CD14-positive monocyte (primary cell): ENCODE data around the gene NRXN3. TPM values are rescaled to one million over a fixed set of nuclear protein-coding genes. Genes with fewer than 3 reads are reported as not detected.

Experiments
- DNase-seq, 3 donors: peaks; one replicate each; pipeline ENCODE4 v3.0.0-alpha.2; 2011 to 2022
- H2AFZ ChIP-seq: 2 replicates; pipeline ENCODE4 v1.6.0; 2012; ENCODE audit warnings: mild to moderate bottlenecking, low read depth, low read length, inconsistent platforms; ENCODE audit not compliant: insufficient read depth, poor library complexity, severe bottlenecking
- H3K27ac ChIP-seq, 2 donors: 1 replicate in 1 of 2; 2 replicates in 1 of 2; pipeline ENCODE4 v1.5.1; 2012 to 2013; ENCODE audit warnings: low read length in 2 of 2, control low read depth in 1 of 2, inconsistent platforms in 1 of 2, low read depth in 1 of 2, mild to moderate bottlenecking in 1 of 2
- H3K27me3 ChIP-seq, 2 donors: one replicate each; pipeline versions ENCODE4 v1.6.0 to v1.6.1; 2011 to 2013; ENCODE audit warnings: low read length in 2 of 2; ENCODE audit not compliant: control insufficient read depth in 2 of 2, insufficient read depth in 2 of 2
- H3K36me3 ChIP-seq, 2 donors: replicated peaks in 1 of 2; 1 replicate in 1 of 2; 2 replicates in 1 of 2; pipeline versions ENCODE4 v1.5.1 to v1.6.1; 2012 to 2013; ENCODE audit warnings: low read length in 2 of 2, control low read depth in 1 of 2, inconsistent platforms in 1 of 2, mild to moderate bottlenecking in 1 of 2; ENCODE audit not compliant: insufficient read depth in 2 of 2, control insufficient read depth in 1 of 2
- H3K4me1 ChIP-seq, 2 donors: 1 replicate in 1 of 2; 2 replicates in 1 of 2; pipeline versions ENCODE4 v1.5.1 to v1.6.1; 2012 to 2013; ENCODE audit warnings: low read length in 2 of 2, control low read depth in 1 of 2, inconsistent platforms in 1 of 2, mild to moderate bottlenecking in 1 of 2, moderate library complexity in 1 of 2; ENCODE audit not compliant: insufficient read depth in 2 of 2, control insufficient read depth in 1 of 2
- H3K4me2 ChIP-seq: replicated peaks from 2 replicates; pipeline ENCODE3; 2012; ENCODE audit warnings: low read length, moderate library complexity, mild to moderate bottlenecking; ENCODE audit not compliant: poor library complexity, severe bottlenecking; ENCODE audit errors: extremely low read depth
- H3K4me3 ChIP-seq, 3 experiments: fragments of 200-600 bp in 1 of 3; sonication (generic) in 1 of 3; replicated peaks in 1 of 3; 1 replicate in 2 of 3; 2 replicates in 1 of 3; pipeline ENCODE4 v1.5.1; 2011 to 2013; ENCODE audit warnings: low read length in 3 of 3, mild to moderate bottlenecking in 3 of 3, control low read depth in 2 of 3, low read depth in 2 of 3, inconsistent platforms in 1 of 3, moderate library complexity in 1 of 3
- H3K79me2 ChIP-seq: 2 replicates; pipeline ENCODE4 v1.6.0; 2012; ENCODE audit warnings: mild to moderate bottlenecking, control low read depth, inconsistent platforms, low read length, moderate library complexity; ENCODE audit not compliant: insufficient read depth
- H3K9ac ChIP-seq: 2 replicates; pipeline ENCODE4 v1.6.0; 2017; ENCODE audit warnings: low read length, mild to moderate bottlenecking; ENCODE audit not compliant: insufficient read depth, poor library complexity, severe bottlenecking
- H3K9me3 ChIP-seq, 2 donors: replicated peaks in 1 of 2; 1 replicate in 1 of 2; 2 replicates in 1 of 2; pipeline versions ENCODE4 v1.5.1 to v1.6.1; 2012 to 2013; ENCODE audit warnings: low read length in 2 of 2, control low read depth in 1 of 2; ENCODE audit not compliant: control insufficient read depth in 1 of 2, insufficient read depth in 1 of 2
- H4K20me1 ChIP-seq: 2 replicates; pipeline ENCODE4 v1.6.0; 2012; ENCODE audit warnings: mild to moderate bottlenecking, low read length, control low read depth, moderate library complexity; ENCODE audit not compliant: insufficient read depth
- H3K27ac Mint-ChIP-seq, 7 donors: one replicate each; pipeline ENCODE4 v1.8.0; 2020; ENCODE audit warnings: mild to moderate bottlenecking in 7 of 7, mixed read lengths in 7 of 7, moderate library complexity in 6 of 7, inconsistent platforms in 2 of 7
- H3K27me3 Mint-ChIP-seq, 3 donors: one replicate each; pipeline ENCODE4 v1.8.0; 2021 to 2022; ENCODE audit warnings: low read depth in 3 of 3, mild to moderate bottlenecking in 3 of 3, mixed read lengths in 3 of 3, moderate library complexity in 3 of 3, inconsistent platforms in 1 of 3
- H3K36me3 Mint-ChIP-seq, 2 donors: one replicate each; pipeline ENCODE4 v1.8.0; 2020; ENCODE audit warnings: mixed read lengths in 2 of 2, inconsistent platforms in 1 of 2, mild to moderate bottlenecking in 1 of 2
- H3K4me1 Mint-ChIP-seq: one replicate; pipeline ENCODE4 v1.8.0; 2020; ENCODE audit warnings: mild to moderate bottlenecking, mixed read lengths
- H3K4me3 Mint-ChIP-seq, 2 donors: one replicate each; pipeline ENCODE4 v1.8.0; 2020; ENCODE audit warnings: mild to moderate bottlenecking in 2 of 2, mixed read lengths in 2 of 2, moderate library complexity in 1 of 2
- H3K9me3 Mint-ChIP-seq, 7 donors: one replicate each; pipeline ENCODE4 v1.8.0; 2020 to 2022; ENCODE audit warnings: mixed read lengths in 7 of 7, mild to moderate bottlenecking in 6 of 7, moderate library complexity in 6 of 7, inconsistent platforms in 2 of 7
- WGBS: methylation state at CpG from one replicate; pipeline ENCODE4 v1.1.5; 2013; ENCODE audit warnings: missing lambda C conversion rate; ENCODE audit not compliant: insufficient coverage; 5-methylcytosine and 5-hydroxymethylcytosine counted together
- intact Hi-C, 2 donors: fragments of 100-400 bp; cut with micrococcal nuclease; formaldehyde crosslinking; loops; one replicate each; pipeline versions ENCODE4 v1.15.0 to v1.15.1; 2023
- polyA plus RNA-seq, 3 donors: library from polyadenylated mRNA; depleted of rRNA in 1 of 3; unstranded in 2 of 3; stranded (reverse) in 1 of 3; fragments of 300-500 nt in 2 of 3; fragments of >200 nt in 1 of 3; fragmentation: Illumina TruSeq in 2 of 3; gene quantifications; 1 replicate in 2 of 3; 2 replicates in 1 of 3; pipeline ENCODE4 v1.2.3, GENCODE V29; 2012 to 2021
- TF ChIP-seq, protein P1 (sequence below): fragments of 200-600 bp; IDR thresholded peaks from one replicate; pipeline ENCODE4 v1.8.0; 2022; ENCODE audit warnings: antibody characterized with exemption, mild to moderate bottlenecking

The NRXN3 gene
- polyA plus RNA-seq, 3 donors, result not detected

DNA sequence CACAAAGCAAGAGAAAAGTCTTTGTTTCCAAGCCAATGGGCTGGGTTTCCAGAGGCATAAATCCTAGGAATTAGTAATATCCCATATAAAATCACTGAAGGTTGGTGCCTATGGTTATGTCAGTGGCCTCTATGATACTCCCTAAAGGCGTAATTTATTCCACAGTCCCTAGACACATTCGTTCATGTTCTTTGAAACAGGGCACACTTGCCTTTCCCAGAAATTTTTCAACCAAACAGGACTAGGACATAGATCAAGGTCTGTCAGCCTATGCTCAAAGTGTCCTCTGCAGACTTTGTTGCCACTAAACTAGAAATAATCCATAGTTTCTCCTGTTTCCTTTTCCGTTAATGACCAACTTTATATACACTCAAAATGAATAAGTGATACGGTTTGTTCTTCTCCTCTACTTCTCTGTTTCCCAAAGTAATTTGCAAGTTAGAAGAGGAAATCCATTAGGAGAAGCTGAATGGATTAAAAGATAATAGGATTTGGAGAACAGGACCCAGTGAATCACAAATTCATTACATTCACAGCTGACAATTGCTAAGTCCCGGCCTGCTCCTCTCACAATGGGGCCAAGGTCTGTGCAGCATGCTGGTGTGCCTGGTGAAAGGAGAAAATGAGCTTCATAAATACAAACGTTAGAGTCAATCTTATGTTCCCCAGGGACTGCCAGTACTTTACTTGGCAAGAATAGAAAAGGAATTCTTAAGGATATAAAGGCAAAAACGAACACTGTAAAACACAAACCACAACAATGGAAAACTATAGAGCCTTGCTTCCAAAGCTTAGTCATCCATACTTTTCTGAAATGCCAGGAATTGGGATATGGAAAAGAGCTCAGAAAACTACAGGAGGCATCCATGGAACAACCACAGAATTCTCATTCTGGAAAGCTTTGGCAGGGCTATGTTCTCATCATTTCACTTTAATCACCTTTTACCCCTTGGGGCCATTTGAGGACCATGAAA lies 966.2 kb downstream of the NRXN3 start:
- Histone ChIP-seq H3K27ac (no peak overlapping the region), H3K27me3 (no peaks in the 10 kb centered on the region), H3K9me3 (peaks cover 0 to 6% of the 10 kb centered on the region in 2 donors), H3K79me2 (no peaks in the 10 kb centered on the region), H2AFZ (no peak overlapping the region), H3K4me1 (no peaks in the 10 kb centered on the region), H3K4me3 (no peak overlapping the region), H4K20me1 (no peaks in the 10 kb centered on the region), H3K36me3 (no peaks in the 10 kb centered on the region), H3K9ac (no peak overlapping the region), H3K4me2 (no peak overlapping the region)
- DNase-seq, result no peak
- Mint-ChIP-seq H3K36me3 (no peaks in the 10 kb centered on the region), H3K4me1 (no peaks in the 10 kb centered on the region), H3K27ac (no peak overlapping the region), H3K9me3 (peaks cover 0 to 10% (median 5%) of the 10 kb centered on the region in 7 donors), H3K4me3 (no peak overlapping the region), H3K27me3 (no peaks in the 10 kb centered on the region)
- TF ChIP-seq, protein P1, sequence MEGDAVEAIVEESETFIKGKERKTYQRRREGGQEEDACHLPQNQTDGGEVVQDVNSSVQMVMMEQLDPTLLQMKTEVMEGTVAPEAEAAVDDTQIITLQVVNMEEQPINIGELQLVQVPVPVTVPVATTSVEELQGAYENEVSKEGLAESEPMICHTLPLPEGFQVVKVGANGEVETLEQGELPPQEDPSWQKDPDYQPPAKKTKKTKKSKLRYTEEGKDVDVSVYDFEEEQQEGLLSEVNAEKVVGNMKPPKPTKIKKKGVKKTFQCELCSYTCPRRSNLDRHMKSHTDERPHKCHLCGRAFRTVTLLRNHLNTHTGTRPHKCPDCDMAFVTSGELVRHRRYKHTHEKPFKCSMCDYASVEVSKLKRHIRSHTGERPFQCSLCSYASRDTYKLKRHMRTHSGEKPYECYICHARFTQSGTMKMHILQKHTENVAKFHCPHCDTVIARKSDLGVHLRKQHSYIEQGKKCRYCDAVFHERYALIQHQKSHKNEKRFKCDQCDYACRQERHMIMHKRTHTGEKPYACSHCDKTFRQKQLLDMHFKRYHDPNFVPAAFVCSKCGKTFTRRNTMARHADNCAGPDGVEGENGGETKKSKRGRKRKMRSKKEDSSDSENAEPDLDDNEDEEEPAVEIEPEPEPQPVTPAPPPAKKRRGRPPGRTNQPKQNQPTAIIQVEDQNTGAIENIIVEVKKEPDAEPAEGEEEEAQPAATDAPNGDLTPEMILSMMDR, result no peak
- WGBS, result 60% methylated on average over 1 of the region's 7 CpGs
- intact Hi-C loops, result no loop called here

DNA sequence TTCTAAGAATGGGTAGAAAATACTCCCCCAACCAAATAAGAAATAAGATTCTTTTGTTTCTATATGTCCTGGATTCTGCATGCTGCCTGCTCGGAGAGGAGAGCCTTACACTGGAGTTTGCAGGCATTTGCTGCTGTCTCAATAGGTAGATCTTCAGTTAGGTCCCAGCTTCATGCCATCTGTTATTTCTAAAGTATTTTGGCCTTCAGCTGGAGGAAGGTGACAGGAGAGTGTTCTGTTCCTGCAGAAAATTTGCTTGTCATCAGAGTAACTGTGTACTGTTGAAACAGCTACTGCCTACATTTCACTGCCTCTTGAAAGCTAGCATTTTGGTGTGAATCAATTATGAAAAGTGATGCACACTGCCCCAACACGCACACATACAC lies 966.9 kb downstream of the NRXN3 start:
- H3K4me3 ChIP-seq, result no peak overlapping the region
- H2AFZ ChIP-seq, result no peak overlapping the region
- H3K27ac Mint-ChIP-seq, result no peak overlapping the region
- no peak overlapping the region for H3K4me3 Mint-ChIP-seq
- H3K4me1 Mint-ChIP-seq, result no peaks in the 10 kb centered on the region
- H3K4me2 ChIP-seq, result no peak overlapping the region
- H3K4me1 ChIP-seq, result no peaks in the 10 kb centered on the region
- H4K20me1 ChIP-seq, result no peaks in the 10 kb centered on the region
- no peak for DNase-seq
- no peak overlapping the region for H3K9ac ChIP-seq
- no peaks in the 10 kb centered on the region for H3K36me3 Mint-ChIP-seq
- no peaks in the 10 kb centered on the region for H3K36me3 ChIP-seq
- no peaks in the 10 kb centered on the region for H3K27me3 ChIP-seq
- H3K27ac ChIP-seq, result no peak overlapping the region
- peaks cover 0 to 8% (median under 1%) of the 10 kb centered on the region in 7 donors for H3K9me3 Mint-ChIP-seq
- no peaks in the 10 kb centered on the region for H3K79me2 ChIP-seq
- TF ChIP-seq, protein P1, result no peak
- intact Hi-C loops, result no loop called here
- H3K9me3 ChIP-seq, result peaks cover 0 to 4% of the 10 kb centered on the region in 2 donors
- WGBS, result 78% methylated on average over 1 of the region's 2 CpGs
- no peaks in the 10 kb centered on the region for H3K27me3 Mint-ChIP-seq
